Hepatocyte (in vitro differentiated cells): Measurements from ENCODE around the gene EXOC6B.

Experiments used
- EZH2phosphoT487 ChIP-seq: fragments of 200-600 bp; sonication (generic); IDR thresholded peaks from one replicate; pipeline ENCODE4 v1.6.1; 2018; ENCODE audit warnings: antibody characterized with exemption, mild to moderate bottlenecking, low read depth, moderate library complexity; ENCODE audit not compliant: unreplicated experiment, severe bottlenecking
- TF ChIP-seq, protein P1 (sequence below): fragments of 200-600 bp; sonication (generic); IDR thresholded peaks from 2 replicates; pipeline ENCODE4 v1.5.1; 2016; ENCODE audit warnings: antibody characterized with exemption, mild to moderate bottlenecking; ENCODE audit not compliant: poor library complexity

DNA sequence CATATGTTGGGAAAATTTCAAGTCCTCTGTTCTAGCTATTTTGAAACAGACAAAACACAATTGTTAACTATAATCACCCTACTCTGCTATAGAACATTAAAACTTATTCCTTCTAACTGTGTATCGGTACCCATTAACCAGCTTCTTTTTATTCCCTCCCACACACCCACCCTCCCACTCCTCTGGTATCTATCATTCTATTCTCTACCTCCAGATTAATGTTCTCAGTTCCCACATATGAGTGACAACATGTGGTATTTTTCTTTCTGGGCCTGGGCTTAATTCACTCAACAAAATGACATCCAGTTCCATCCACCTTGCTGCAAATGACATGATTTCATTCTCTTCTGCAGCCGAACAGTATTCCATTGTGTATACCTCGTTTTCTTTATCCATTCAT lies 43.3 kb downstream of the EXOC6B start:
- TF ChIP-seq EZH2phosphoT487 = no peak
- TF ChIP-seq, protein P1, sequence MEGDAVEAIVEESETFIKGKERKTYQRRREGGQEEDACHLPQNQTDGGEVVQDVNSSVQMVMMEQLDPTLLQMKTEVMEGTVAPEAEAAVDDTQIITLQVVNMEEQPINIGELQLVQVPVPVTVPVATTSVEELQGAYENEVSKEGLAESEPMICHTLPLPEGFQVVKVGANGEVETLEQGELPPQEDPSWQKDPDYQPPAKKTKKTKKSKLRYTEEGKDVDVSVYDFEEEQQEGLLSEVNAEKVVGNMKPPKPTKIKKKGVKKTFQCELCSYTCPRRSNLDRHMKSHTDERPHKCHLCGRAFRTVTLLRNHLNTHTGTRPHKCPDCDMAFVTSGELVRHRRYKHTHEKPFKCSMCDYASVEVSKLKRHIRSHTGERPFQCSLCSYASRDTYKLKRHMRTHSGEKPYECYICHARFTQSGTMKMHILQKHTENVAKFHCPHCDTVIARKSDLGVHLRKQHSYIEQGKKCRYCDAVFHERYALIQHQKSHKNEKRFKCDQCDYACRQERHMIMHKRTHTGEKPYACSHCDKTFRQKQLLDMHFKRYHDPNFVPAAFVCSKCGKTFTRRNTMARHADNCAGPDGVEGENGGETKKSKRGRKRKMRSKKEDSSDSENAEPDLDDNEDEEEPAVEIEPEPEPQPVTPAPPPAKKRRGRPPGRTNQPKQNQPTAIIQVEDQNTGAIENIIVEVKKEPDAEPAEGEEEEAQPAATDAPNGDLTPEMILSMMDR = no peak
